HG02943 (cell line): ENCODE data around the gene COP1.
A peak's percentile ranks its signal among the peaks of the same experiment; 100 is the strongest.
"Not testable (repeated sequence)": the region's sequence is repeated elsewhere in the genome, so short reads cannot be mapped to it uniquely, and the experiment has no call there.

Source experiments
- ATAC-seq: cut with Tn5 transposase; IDR thresholded peaks from one replicate; pipeline ENCODE4 v1.9.1; 2021; ENCODE audit warnings: mild to moderate bottlenecking, low read depth, moderate library complexity; ENCODE audit not compliant: unreplicated experiment

COP1 gene

DNA sequence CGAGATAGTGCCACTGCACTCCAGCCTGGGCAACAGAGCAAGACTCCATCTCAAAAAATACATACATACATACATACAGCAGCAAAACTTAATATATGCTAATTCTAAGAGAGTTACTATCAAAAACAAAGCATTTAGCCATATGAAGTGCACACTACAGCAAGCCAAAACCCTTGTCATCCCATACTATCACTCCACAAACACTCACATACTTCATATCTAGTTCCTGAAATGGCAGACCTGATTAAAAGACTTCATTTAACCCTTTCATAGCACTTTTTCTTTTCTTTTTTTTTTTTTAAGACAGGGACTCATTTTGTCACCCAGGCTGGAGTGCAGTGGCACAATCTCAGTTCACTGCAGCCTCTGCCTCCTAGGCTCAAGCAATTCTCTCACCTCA is 65.6 kb downstream of the COP1 start:
- no peak for ATAC-seq

GRCh38 chr1:176136891-176137290 is 70.2 kb downstream of the COP1 start:
- no peak for ATAC-seq

DNA sequence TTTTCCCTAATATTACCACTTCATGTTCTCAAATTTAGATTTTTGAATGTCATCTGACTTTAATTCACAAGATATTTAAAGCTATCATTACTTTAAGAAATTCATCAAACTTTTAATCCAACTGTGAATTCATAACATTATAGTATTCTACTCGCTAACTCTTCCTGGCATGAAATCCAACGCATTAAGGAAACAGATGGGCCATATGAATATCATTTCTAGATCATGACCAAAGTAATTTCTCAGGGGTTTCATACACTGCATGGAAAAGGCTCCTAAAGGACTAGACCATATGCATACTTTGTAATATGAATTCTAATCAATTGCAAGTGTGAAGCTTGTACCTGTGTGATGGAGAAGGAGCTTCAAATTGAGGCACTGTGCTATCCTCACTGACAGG is 72.4 kb downstream of the COP1 start:
- no peak for ATAC-seq

DNA sequence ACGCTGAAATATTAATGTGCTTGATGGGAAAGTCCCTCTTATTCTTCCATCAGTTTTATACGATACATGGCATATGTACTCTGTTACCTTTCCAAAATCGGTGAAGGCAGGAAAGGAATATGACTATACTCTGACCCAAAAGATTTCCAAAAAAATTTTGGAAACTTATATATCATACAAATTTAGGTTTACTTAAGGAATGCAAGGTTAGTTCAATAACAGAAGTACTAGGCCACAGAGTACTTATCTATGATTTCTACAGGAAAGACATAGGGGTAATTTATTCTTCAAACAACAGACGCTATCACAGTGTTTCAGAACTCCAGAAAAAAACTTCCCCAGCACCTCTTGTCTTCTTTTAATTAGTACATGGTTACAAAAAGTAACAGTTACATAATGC is 84.8 kb downstream of the COP1 start:
- ATAC-seq = no peak

DNA sequence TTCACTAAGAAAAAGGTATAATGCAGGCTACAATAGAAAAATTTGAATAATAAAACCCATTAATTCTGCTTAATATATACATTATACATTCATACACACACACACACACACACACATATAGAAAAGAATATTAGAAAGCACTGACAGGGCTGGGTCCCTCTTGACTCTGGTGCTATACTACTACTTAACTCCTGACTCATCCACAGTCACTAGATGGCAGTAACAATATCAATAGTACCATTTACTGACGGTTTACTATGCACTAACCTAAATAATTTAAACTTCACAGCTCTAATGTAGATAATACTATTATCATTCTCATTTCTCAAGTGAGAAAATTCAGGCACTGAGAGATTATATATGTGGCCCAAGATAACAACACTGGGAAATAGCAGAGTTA is 87.5 kb downstream of the COP1 start:
- ATAC-seq = peak; percentile 69

DNA sequence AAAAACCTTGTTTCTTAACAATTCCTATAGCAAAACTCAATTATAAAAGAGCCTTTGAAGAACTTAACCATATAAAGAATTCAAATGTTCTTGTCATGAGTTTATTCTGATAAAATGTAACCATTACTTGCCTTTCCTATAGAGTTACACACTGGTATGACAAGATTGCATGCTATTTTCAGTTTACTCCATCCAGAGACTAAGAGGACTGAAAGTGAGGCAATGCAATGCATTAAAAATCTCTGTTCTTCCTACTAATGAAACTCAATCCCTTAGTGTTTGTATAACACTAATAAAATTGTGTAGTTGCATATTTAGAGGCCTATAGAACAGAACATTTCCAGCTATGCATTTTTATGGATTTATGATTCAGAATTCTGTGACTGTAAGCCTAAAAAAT is 88.1 kb downstream of the COP1 start:
- no peak for ATAC-seq

- no peak for ATAC-seq
Observed at GRCh38 chr1:176111835-176112234, 95.3 kb downstream of the COP1 start.

DNA sequence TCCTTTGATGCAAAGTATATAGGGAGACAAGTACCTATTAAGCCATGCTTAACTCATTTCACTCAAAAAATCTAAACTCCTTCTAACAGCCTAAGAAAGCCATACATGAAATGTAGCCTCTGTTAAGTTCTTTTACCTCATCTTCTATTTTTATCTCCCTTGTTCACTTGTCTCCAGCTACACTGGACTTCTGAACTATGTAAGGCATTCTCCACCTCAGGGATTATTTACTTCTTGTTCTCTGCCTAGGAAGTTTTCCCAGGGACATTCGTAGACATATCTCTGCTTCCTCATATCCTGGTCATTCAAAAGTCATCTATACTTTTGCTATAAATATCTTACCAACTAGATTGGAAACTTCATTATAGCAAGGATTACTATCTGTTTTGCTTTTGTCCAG is 96.9 kb downstream of the COP1 start:
- ATAC-seq = no peak

DNA sequence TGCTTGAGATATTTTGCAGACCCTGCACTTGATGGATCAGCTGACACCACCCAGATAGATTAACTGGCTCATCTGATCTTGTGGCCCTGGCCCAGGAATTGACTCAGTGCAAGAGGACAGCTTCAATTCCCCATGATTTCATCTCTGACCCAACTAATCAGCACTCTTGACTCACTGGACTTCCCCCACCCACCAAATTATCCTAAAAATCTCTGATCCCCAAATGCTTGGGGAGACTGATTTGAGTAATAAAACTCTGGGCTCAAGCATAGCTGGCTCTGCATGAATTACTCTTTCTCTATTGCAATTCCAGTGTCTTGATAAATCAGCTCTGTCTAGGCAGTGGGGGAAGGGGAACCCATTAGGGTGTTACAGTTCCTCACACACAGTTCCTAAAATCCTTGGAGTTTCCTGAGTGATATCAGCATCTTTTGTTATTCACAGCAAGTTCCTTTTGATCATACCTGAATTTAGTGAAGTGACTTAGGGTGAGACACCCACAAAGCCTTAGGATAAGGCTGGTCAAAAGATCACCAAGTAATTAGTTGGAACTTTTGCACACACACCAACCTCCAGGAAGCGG is 104.2 kb downstream of the COP1 start:
- no peak for ATAC-seq

DNA sequence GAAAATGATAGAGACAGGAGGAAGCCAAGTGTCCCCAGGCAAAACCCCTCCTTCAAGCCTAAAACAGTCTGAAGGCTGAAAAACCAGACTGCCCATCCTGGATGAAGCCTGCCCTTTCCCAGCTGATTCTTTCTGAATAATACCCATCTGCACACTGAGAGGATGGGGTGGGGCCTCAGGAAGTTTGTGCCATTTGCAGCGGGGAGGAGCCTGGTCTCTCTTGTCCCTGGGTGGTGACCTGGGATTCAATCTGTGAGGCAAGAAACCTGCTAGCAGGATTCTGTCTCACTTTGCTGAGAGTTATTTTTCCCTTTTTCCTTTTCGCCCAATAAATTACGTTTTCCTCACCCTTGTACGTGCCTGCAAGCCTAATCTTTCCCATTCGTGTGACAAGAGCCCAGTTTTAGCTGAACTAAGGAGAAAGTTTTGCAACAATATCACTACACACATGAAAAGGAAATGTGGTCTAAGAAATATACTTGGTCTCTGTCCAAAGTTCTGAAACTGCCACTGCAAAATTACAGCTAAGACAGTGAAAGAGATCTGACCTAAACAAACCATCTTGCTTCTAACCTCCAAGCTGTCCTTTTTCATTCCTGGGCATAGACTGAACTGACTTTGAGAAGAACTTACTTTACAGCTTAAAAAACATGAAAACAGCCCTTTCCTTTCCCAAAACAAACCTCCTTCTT is 105.0 kb downstream of the COP1 start:
- ATAC-seq = no peak

DNA sequence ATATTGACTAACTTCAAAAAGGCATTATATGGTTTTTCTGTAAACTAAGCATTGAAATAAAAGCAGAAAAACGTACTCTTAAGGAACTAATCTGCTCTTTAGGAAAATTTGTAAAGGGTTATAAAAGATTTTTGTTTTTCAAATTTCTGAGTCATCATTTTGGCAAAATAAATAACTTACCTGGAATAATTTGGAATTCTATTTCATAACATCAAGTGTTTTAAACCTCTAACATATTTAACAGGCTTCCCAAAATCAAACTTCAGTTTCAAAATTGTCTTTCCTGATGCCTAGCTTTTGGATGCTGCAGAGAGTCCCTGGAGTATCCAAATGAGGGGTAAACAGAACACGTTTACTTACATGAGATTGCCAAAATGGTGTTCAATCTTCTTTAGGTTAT is 108.5 kb downstream of the COP1 start:
- ATAC-seq = no peak

DNA sequence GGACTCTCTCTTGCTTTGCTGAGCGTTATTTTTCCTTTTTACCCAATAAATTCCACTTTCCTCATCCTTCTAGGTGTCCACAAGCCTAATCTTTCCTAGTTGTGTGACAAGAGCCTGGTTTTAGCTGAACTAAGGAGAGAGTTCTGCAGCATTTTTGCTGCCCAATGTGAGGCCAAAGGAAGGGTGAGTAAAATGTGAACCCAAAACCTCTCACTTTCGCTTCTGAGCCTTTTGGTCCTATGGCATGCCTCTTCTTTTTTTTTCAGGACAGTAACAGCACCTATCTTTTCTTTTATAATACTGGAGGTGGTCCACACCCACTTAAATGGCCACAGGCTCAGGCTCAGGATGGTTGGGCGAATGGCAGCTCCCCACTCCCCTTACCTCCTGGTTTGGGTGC is 111.1 kb downstream of the COP1 start:
- no peak for ATAC-seq

GRCh38 chr1:176090766-176091165 is 116.3 kb downstream of the COP1 start:
- ATAC-seq = no peak

- ATAC-seq = not testable (repeated sequence)
Observed at GRCh38 chr1:176087746-176088145, 119.3 kb downstream of the COP1 start.

DNA sequence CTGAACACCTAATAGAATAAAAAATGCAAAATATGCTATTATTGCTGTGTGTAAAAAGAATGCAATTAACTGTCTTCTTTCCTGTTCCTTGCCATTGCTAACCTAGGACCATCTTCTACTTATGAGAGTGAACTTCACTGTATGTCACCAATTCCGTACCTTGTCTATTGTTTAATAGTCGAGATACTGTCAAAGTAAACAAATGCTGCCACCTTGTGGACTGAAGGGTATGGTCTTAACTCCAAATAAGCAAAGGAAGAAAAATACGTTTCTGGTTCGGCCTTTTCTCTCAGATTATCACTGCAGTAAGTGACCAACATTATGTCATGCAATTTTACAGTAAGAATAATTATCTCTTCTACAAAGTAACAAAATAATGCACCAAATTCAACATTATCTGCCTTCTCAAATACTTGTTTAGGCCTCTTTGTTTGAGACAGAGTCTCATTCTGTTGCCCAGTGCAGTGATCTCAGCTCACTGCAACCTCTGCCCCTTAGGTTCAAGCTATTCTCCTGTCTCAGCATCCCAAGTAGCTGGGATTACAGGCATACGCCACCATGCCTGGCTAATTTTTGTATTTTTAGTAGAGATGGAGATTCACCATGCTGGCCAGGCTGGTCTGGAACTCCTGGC is 133.4 kb downstream of the COP1 start:
- ATAC-seq = no peak

- no peak for ATAC-seq
Observed at GRCh38 chr1:176068901-176069300, 138.2 kb downstream of the COP1 start.

- ATAC-seq = no peak
Observed at GRCh38 chr1:176068256-176068655, 138.8 kb downstream of the COP1 start.

DNA sequence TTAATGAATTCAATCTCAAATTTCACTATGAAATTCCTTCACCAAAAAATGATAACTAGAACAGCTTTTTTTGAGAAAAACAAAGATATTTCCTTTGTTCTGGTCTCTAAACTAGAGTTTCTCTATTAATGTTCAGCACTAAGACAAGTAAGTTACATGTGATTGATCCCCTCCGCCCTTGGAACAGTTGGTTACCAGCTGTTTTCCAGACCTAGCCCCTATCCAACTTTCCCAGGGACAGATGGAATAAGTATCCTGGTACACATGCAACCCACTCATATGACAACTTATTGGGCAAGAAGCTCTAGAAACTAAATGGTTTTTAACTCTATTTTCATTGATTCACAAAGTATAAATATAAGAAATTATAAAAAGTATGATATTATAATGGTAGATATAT is 140.4 kb downstream of the COP1 start:
- no peak for ATAC-seq

DNA sequence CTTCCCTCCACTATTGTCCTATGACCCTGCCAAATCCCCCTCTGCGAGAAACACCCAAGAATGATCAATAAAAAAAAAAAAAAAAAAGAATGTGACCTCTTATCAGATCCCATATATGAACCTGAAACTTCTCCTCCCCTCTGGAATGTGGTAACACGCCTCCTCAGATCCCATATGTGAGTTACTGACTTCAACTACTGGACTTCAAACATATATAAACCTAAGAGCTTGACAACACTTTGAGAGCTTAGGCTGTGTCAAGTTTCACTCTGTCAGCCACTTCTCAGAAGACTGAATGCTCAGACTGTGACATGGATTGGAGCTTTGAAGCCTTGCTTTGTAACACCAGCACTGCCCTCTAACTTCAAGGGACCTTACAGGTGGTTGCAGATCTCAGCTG is 148.4 kb downstream of the COP1 start:
- no peak for ATAC-seq

DNA sequence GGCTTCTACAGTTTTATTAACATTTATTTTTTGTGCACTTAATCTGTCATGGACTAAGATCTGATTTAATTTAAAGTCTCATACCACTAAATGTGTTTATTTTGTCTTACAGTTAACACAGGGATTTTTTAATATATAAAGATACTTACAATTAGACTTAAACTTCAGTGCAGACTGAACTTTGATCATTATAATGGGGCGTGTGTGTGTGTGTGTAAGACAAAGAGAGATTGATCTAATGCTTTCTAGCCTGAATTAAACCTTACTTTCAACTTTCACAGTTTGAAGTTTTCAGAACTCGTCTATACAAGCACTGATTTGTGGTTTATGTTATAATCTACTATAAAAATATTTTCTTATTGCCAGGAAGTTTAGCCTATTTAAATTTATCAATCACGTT is 150.8 kb downstream of the COP1 start:
- ATAC-seq = no peak

- ATAC-seq = no peak
Observed at GRCh38 chr1:176055398-176055797, 151.7 kb downstream of the COP1 start.

- ATAC-seq = no peak
Observed at GRCh38 chr1:176051902-176052518, 155.1 kb downstream of the COP1 start.
